IPS DF 19.7 (cell line): Measurements from ENCODE around the gene SCARB2.

Experiments
- DNase-seq: peaks from one replicate; pipeline ENCODE4 v3.0.0-alpha.2; 2013; ENCODE audit warnings: low read depth, low spot score

SCARB2 gene

GRCh38 chr4:76153356-76153755, 60.3 kb downstream of the SCARB2 start:
- no peak for DNase-seq

- peak; percentile 86 for DNase-seq
Measured at GRCh38 chr4:76148142-76148865, 65.3 kb downstream of the SCARB2 start, which contains the start of gene NUP54. Gene NUP54 (minus strand): TSS chr4:76148397. CDS start chr4:76148374, 23 bp downstream.

GRCh38 chr4:76147454-76148141, 66.0 kb downstream of the SCARB2 start:
- DNase-seq = peak; percentile 79

- DNase-seq = no peak
Measured at GRCh38 chr4:76144546-76144945, 69.1 kb downstream of the SCARB2 start.

GRCh38 chr4:76141241-76141640, 72.4 kb downstream of the SCARB2 start:
- DNase-seq = no peak

GRCh38 chr4:76127754-76128153, 85.9 kb downstream of the SCARB2 start:
- no peak for DNase-seq

GRCh38 chr4:76125816-76126215, 87.8 kb downstream of the SCARB2 start:
- DNase-seq = no peak

- DNase-seq = no peak
Measured at GRCh38 chr4:76120199-76120598, 93.4 kb downstream of the SCARB2 start.

- no peak for DNase-seq
Measured at GRCh38 chr4:76117536-76117935, 96.1 kb downstream of the SCARB2 start.

GRCh38 chr4:76116821-76117220, 96.8 kb downstream of the SCARB2 start:
- no peak for DNase-seq
